ENCODE results near the gene BTRC. TPM values are rescaled to one million over a fixed set of nuclear protein-coding genes. Genes with fewer than 3 reads are reported as not detected.
A peak's percentile ranks its signal among the peaks of the same experiment; 100 is the strongest.

BTRC gene
- total RNA-seq, 2 donors from 2014 or later: 19.8 to 22.4 TPM

- no peak for TF ChIP-seq CTCF (IDR thresholded peaks at IDR 0.05)
- H3K36me3 ChIP-seq: peaks cover 19% of the 10 kb centered on the region
- no peaks in the 10 kb centered on the region for H3K9me3 ChIP-seq
- no peak for DNase-seq (ENCODE audit: low spot score)
- no peak overlapping the region for H3K4me3 ChIP-seq
- H3K27ac ChIP-seq: no peak overlapping the region
- no peaks in the 10 kb centered on the region for H3K27me3 ChIP-seq
- no peaks in the 10 kb centered on the region for H3K4me1 ChIP-seq
Observed at GRCh38 chr10:101529725-101530553, 176.0 kb downstream of the BTRC start.

GRCh38 chr10:101535949-101536348 lies 182.0 kb downstream of the BTRC start:
- H3K4me1 ChIP-seq: no peaks in the 10 kb centered on the region
- no peak overlapping the region for H3K27ac ChIP-seq
- no peak overlapping the region for H3K4me3 ChIP-seq
- no peak for DNase-seq (ENCODE audit: low spot score)
- no peaks in the 10 kb centered on the region for H3K27me3 ChIP-seq
- no peaks in the 10 kb centered on the region for H3K9me3 ChIP-seq
- peaks cover 39% of the 10 kb centered on the region for H3K36me3 ChIP-seq
- no peak for TF ChIP-seq CTCF (IDR thresholded peaks at IDR 0.05)

GRCh38 chr10:101536800-101537199 lies 182.8 kb downstream of the BTRC start:
- no peaks in the 10 kb centered on the region for H3K27me3 ChIP-seq
- peaks cover 39% of the 10 kb centered on the region for H3K36me3 ChIP-seq
- H3K4me1 ChIP-seq: no peaks in the 10 kb centered on the region
- TF ChIP-seq CTCF (IDR thresholded peaks at IDR 0.05): peak; percentile 26 to 52
- H3K9me3 ChIP-seq: no peaks in the 10 kb centered on the region
- DNase-seq (ENCODE audit: low spot score): no peak
- no peak overlapping the region for H3K27ac ChIP-seq
- no peak overlapping the region for H3K4me3 ChIP-seq

- no peaks in the 10 kb centered on the region for H3K4me1 ChIP-seq
- no peak for DNase-seq (ENCODE audit: low spot score)
- no peaks in the 10 kb centered on the region for H3K9me3 ChIP-seq
- H3K27me3 ChIP-seq: no peaks in the 10 kb centered on the region
- no peak for TF ChIP-seq CTCF (IDR thresholded peaks at IDR 0.05)
- no peak overlapping the region for H3K4me3 ChIP-seq
- H3K36me3 ChIP-seq: peaks cover 24% of the 10 kb centered on the region
- no peak overlapping the region for H3K27ac ChIP-seq
Observed at GRCh38 chr10:101538446-101538845, 184.5 kb downstream of the BTRC start.

GRCh38 chr10:101545898-101546297 lies 191.9 kb downstream of the BTRC start:
- no peak for TF ChIP-seq CTCF (IDR thresholded peaks at IDR 0.05)
- Histone ChIP-seq H3K4me1 (peaks cover 0 to 9% of the 10 kb centered on the region in 2 donors), H3K4me3 (no peak overlapping the region), H3K9me3 (no peaks in the 10 kb centered on the region), H3K27ac (no peak overlapping the region), H3K36me3 (no peaks in the 10 kb centered on the region), H3K27me3 (no peaks in the 10 kb centered on the region)
- DNase-seq (ENCODE audit: low spot score): no peak

- H3K4me1 ChIP-seq: peaks cover 0 to 9% of the 10 kb centered on the region in 2 donors
- H3K27me3 ChIP-seq: no peaks in the 10 kb centered on the region
- no peak for DNase-seq (ENCODE audit: low spot score)
- TF ChIP-seq CTCF (IDR thresholded peaks at IDR 0.05): no peak
- no peaks in the 10 kb centered on the region for H3K9me3 ChIP-seq
- H3K4me3 ChIP-seq: no peak overlapping the region
- H3K36me3 ChIP-seq: no peaks in the 10 kb centered on the region
- no peak overlapping the region for H3K27ac ChIP-seq
Observed at GRCh38 chr10:101550965-101551364, 197.0 kb downstream of the BTRC start.
